GM18508 (cell line): Measurements from ENCODE around the gene PPY.
"Not testable (repeated sequence)": the region's sequence is repeated elsewhere in the genome, so short reads cannot be mapped to it uniquely, and the experiment has no call there.

ENCODE experiments used
- ATAC-seq: cut with Tn5 transposase; IDR thresholded peaks from one replicate; pipeline ENCODE4 v1.9.1; 2021; ENCODE audit warnings: moderate number of reproducible peaks; ENCODE audit not compliant: insufficient read depth, unreplicated experiment

The PPY gene

GRCh38 chr17:43967251-43967875, 25.1 kb upstream of the PPY start:
- no peak for ATAC-seq

GRCh38 chr17:43966276-43966675, 24.0 kb upstream of the PPY start:
- no peak for ATAC-seq

GRCh38 chr17:43962479-43962878, 20.2 kb upstream of the PPY start:
- no peak for ATAC-seq

- no peak for ATAC-seq
These were observed 19.7 kb upstream of the PPY start for GRCh38 chr17:43961954-43962353.

- not testable (repeated sequence) for ATAC-seq
These were observed 19.0 kb upstream of the PPY start for GRCh38 chr17:43961292-43961691.

- no peak for ATAC-seq
These were observed 16.6 kb upstream of the PPY start for GRCh38 chr17:43958748-43959352.

GRCh38 chr17:43956222-43956621, 13.9 kb upstream of the PPY start:
- no peak for ATAC-seq

- no peak for ATAC-seq
These were observed 11.5 kb upstream of the PPY start, which contains the start of gene PYY for GRCh38 chr17:43953746-43954145. Gene PYY, minus strand, starts transcription at chr17:43953940. Its CDS starts 457 bp downstream, at chr17:43953483.

- no peak for ATAC-seq
These were observed 10.7 kb upstream of the PPY start for GRCh38 chr17:43952724-43953666.

- ATAC-seq, result no peak
These were observed 10.1 kb upstream of the PPY start for GRCh38 chr17:43952351-43952723.

- no peak for ATAC-seq
These were observed 9.5 kb upstream of the PPY start for GRCh38 chr17:43951750-43952149.

GRCh38 chr17:43950554-43950953, 8.3 kb upstream of the PPY start:
- ATAC-seq, result no peak

GRCh38 chr17:43949781-43950180, 7.5 kb upstream of the PPY start:
- ATAC-seq, result no peak

GRCh38 chr17:43946781-43947180, 4.5 kb upstream of the PPY start:
- no peak for ATAC-seq

- no peak for ATAC-seq
These were observed 3.0 kb upstream of the PPY start for GRCh38 chr17:43945074-43945829.

GRCh38 chr17:43940630-43941029, 1.6 kb downstream of the PPY start:
- no peak for ATAC-seq

GRCh38 chr17:43939886-43940285, 2.4 kb downstream of the PPY start:
- no peak for ATAC-seq

GRCh38 chr17:43939452-43939851, 2.8 kb downstream of the PPY start:
- ATAC-seq, result not testable (repeated sequence)

- no peak for ATAC-seq
These were observed 3.5 kb downstream of the PPY start for GRCh38 chr17:43938838-43939182.

- ATAC-seq, result no peak
These were observed 5.8 kb downstream of the PPY start for GRCh38 chr17:43936434-43936833.

- ATAC-seq, result no peak
These were observed 6.4 kb downstream of the PPY start for GRCh38 chr17:43935926-43936261.
